ENCODE results near the gene MON2. TPM values are rescaled to one million over a fixed set of nuclear protein-coding genes. Genes with fewer than 3 reads are reported as not detected.

MON2 gene
- total and polyA plus RNA-seq, 2 of the 8 experiments (the other 6 are each of a cell fraction or from before 2014, with no cell fraction given), result 3.8 to 21.8 TPM

GRCh38 chr12:62647586-62647985 lies 181.0 kb downstream of the MON2 start (continued):
- TF ChIP-seq NRF1 (IDR thresholded peaks at IDR 0.05; ENCODE audit: low read depth, low read length), result no peak
- TF ChIP-seq SP2 (IDR thresholded peaks at IDR 0.05; ENCODE audit: low read length), result no peak
